ENCODE measurements around the gene ODAD2. TPM values are rescaled to one million over a fixed set of nuclear protein-coding genes. Genes with fewer than 3 reads are reported as not detected.

Gene ODAD2
- total RNA-seq, 1 donor from 2014 or later, result 1.7 TPM

DNA sequence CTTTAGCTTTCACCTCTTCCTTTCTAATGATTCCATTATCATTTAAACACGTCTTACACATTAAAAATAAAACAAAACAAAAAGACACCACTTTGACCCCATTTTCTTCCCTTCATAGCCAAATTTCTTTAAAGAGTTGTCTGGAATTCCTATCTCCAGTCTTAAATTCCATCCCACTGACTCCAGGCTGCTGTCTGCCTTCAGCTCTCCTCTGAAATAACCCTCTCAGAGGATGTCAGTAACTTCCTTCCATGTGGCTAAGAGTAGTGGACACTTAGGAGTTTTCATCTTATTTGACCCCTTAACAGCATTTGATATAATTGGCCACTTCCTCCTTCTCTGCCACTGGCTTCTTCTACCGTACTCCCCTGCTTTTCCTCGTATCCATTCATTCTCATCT, 183.6 kb downstream of the ODAD2 start:
- no peak for TF ChIP-seq CTCF (conservative IDR thresholded peaks at IDR 0.05; ENCODE audit: low read depth, low read length)
- DNase-seq (ENCODE audit: low read depth), result no peak
- H3K4me3 ChIP-seq (ENCODE audit: low read depth, low read length), result no peak overlapping the region

DNA sequence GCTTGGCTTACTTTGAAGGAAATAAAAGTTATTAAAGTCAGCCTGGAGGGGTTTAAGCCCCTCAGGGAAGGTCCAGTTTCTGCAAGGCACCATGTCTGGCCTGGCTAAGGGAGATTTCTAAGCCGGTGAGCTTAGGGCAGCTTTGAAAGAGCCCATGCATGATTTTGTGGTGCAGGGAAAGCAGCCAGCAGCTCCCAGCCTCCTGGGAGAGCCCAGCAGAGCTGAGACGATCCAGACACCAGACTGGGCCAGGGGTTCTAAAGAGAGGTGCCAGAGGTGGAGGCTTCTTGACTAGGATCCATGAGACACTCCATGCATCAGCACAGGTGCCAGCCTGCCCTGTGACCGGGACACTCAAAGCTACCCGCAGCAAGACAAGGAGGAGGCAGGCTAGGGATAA, 193.7 kb downstream of the ODAD2 start:
- TF ChIP-seq CTCF (conservative IDR thresholded peaks at IDR 0.05; ENCODE audit: low read depth, low read length), result no peak
- no peak overlapping the region for H3K4me3 ChIP-seq (ENCODE audit: low read depth, low read length)
- DNase-seq (ENCODE audit: low read depth), result no peak

DNA sequence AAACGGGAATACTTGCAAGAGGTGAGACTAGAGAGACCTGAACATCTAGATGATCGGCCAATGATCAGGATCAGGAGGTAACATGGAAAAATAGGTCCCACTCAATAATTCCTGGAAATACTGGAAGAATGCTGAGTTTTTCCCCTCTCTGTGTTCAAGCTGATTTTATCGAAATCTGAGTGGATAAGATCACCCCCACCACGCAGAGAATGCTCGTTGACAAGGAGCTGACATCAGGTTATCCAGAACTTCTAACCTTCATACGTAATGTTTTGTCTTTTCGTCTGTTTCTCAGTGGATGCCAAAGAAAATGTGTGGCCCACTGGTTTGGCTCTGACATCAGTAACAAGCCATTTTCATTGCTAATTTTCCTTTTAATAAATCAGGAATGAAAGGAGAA, 194.7 kb downstream of the ODAD2 start:
- H3K4me3 ChIP-seq (ENCODE audit: low read depth, low read length), result no peak overlapping the region
- DNase-seq (ENCODE audit: low read depth), result no peak
- no peak for TF ChIP-seq CTCF (conservative IDR thresholded peaks at IDR 0.05; ENCODE audit: low read depth, low read length)

GRCh38 chr10:27801171-27801785, 197.6 kb downstream of the ODAD2 start:
- TF ChIP-seq CTCF (conservative IDR thresholded peaks at IDR 0.05; ENCODE audit: low read depth, low read length), result no peak
- no peak for DNase-seq (ENCODE audit: low read depth)

DNA sequence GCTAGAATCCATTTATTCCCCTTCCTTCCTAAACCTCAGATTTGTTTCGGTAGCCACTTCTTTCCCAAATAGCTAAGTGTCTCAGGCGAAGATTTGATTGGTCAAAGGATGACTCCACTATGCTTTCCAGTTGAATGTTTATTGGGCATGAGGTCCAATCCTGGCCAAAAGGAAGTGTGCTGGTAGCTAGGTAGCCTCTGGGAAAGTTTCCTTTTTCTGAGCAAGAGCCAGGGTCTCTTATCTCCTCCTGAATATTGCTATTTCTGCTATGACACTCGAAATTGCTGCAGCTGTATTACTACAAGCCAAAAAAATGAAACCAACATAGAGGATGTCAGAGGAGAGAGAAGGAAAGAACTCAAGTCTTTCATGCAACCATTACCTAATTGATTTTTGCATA, 199.8 kb downstream of the ODAD2 start:
- no peak overlapping the region for H3K4me3 ChIP-seq (ENCODE audit: low read depth, low read length)
- DNase-seq (ENCODE audit: low read depth), result no peak
- TF ChIP-seq CTCF (conservative IDR thresholded peaks at IDR 0.05; ENCODE audit: low read depth, low read length), result no peak

More at GRCh38 chr10:27801171-27801785, 197.6 kb downstream of the ODAD2 start:
- H3K4me3 ChIP-seq (ENCODE audit: low read depth, low read length), result no peak overlapping the region

DNA sequence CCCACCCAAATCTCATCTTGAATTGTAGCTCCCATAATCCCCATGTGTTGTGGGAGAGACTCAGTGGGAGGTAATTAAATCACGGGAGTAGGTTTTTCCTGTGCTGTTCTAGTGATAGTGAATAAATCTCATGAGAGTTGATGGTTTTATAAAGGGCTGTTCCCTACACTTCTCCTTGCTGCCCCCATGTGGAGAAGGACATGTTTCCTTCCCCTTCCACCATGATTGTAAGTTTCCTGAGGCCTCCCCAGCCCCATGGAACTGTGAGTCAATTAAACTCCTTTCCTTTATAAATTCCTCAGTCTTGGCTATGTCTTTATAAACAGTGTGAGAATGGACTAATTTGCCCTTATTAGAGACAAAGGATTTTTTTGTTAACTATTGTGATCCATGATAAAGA, 204.7 kb downstream of the ODAD2 start:
- TF ChIP-seq CTCF (conservative IDR thresholded peaks at IDR 0.05; ENCODE audit: low read depth, low read length), result peak; percentile 45
- H3K4me3 ChIP-seq (ENCODE audit: low read depth, low read length), result no peak overlapping the region
- DNase-seq (ENCODE audit: low read depth), result no peak

- no peak for DNase-seq (ENCODE audit: low read depth)
- H3K4me3 ChIP-seq (ENCODE audit: low read depth, low read length), result no peak overlapping the region
- TF ChIP-seq CTCF (conservative IDR thresholded peaks at IDR 0.05; ENCODE audit: low read depth, low read length), result no peak
Measured at GRCh38 chr10:27792216-27792615, 206.7 kb downstream of the ODAD2 start.
